ENCODE data around the gene SNAPC2. TPM values are rescaled to one million over a fixed set of nuclear protein-coding genes. Genes with fewer than 3 reads are reported as not detected.

The SNAPC2 gene
- total RNA-seq, 4 donors from 2014 or later = 29.5 to 37.7 (median 33.4) TPM

- H3K36me3 ChIP-seq = peaks cover 0 to 86% of the 10 kb centered on the region in 2 donors
Measured at GRCh38 chr19:7908742-7909461, 11.2 kb upstream of the SNAPC2 start.

GRCh38 chr19:7909471-7910067 is 10.6 kb upstream of the SNAPC2 start:
- Histone ChIP-seq H3K27ac (no peak overlapping the region), H3K27me3 (peaks cover 5% of the 10 kb centered on the region), H3K36me3 (peaks cover 0 to 87% of the 10 kb centered on the region in 2 donors), H3K4me3 (no peak overlapping the region), H3K4me1 (peaks cover 3 to 47% (median 25%) of the 10 kb centered on the region in 3 donors), H3K9me3 (no peaks in the 10 kb centered on the region)
- no CpG with 5 or more reads among the region's 21 CpGs for WGBS, 2 donors (ENCODE audit: low coverage in 1 of 2)
- no peak for ATAC-seq
- no peak for TF ChIP-seq EP300 (IDR thresholded peaks at IDR 0.05)
- TF ChIP-seq CTCF (IDR thresholded peaks at IDR 0.05) = no peak
- no peak for TF ChIP-seq POLR2AphosphoS5 (IDR thresholded peaks at IDR 0.05)
- no peak for TF ChIP-seq POLR2A (IDR thresholded peaks at IDR 0.05)

More at GRCh38 chr19:7908742-7909461, 11.2 kb upstream of the SNAPC2 start:
- Histone ChIP-seq H3K27me3 (no peaks in the 10 kb centered on the region), H3K27ac (no peak overlapping the region), H3K4me3 (no peak overlapping the region), H3K4me1 (peaks cover 4 to 51% (median 26%) of the 10 kb centered on the region in 3 donors), H3K9me3 (no peaks in the 10 kb centered on the region)
- ATAC-seq = no peak
- WGBS, 2 donors (ENCODE audit: low coverage in 1 of 2) = 90 to 92% methylated on average over 2 to 5 of the region's 19 CpGs
- no peak for TF ChIP-seq POLR2A (IDR thresholded peaks at IDR 0.05)
- TF ChIP-seq POLR2AphosphoS5 (IDR thresholded peaks at IDR 0.05) = no peak
- TF ChIP-seq CTCF (IDR thresholded peaks at IDR 0.05) = no peak
- no peak for TF ChIP-seq EP300 (IDR thresholded peaks at IDR 0.05)

GRCh38 chr19:7910321-7911161 is 9.6 kb upstream of the SNAPC2 start:
- Histone ChIP-seq H3K27ac (no peak overlapping the region), H3K4me1 (peaks cover 0 to 39% (median 15%) of the 10 kb centered on the region in 3 donors), H3K36me3 (peaks cover 0 to 83% of the 10 kb centered on the region in 2 donors), H3K4me3 (no peak overlapping the region), H3K27me3 (peaks cover 15% of the 10 kb centered on the region), H3K9me3 (no peaks in the 10 kb centered on the region)
- no peak for ATAC-seq
- no peak for TF ChIP-seq POLR2AphosphoS5 (IDR thresholded peaks at IDR 0.05)
- TF ChIP-seq EP300 (IDR thresholded peaks at IDR 0.05) = no peak
- no peak for TF ChIP-seq CTCF (IDR thresholded peaks at IDR 0.05)
- no peak for TF ChIP-seq POLR2A (IDR thresholded peaks at IDR 0.05)
- 90% methylated on average over 11 of the region's 54 CpGs; no CpG with 5 or more reads in 1 of the 2 donors for WGBS, 2 donors (ENCODE audit: low coverage in 1 of 2)

GRCh38 chr19:7911508-7912143 is 8.5 kb upstream of the SNAPC2 start:
- Histone ChIP-seq H3K4me3 (no peak overlapping the region), H3K9me3 (no peaks in the 10 kb centered on the region), H3K27me3 (peaks cover 26% of the 10 kb centered on the region), H3K27ac (no peak overlapping the region), H3K4me1 (peaks cover 0 to 39% (median 15%) of the 10 kb centered on the region in 3 donors), H3K36me3 (peaks cover 0 to 72% of the 10 kb centered on the region in 2 donors)
- no peak for ATAC-seq
- 92 to 93% methylated on average over 2 of the region's 18 CpGs for WGBS, 2 donors (ENCODE audit: low coverage in 1 of 2)
- TF ChIP-seq POLR2AphosphoS5 (IDR thresholded peaks at IDR 0.05) (no peak), EP300 (IDR thresholded peaks at IDR 0.05) (no peak), POLR2A (IDR thresholded peaks at IDR 0.05) (no peak), CTCF (IDR thresholded peaks at IDR 0.05) (no peak)

Measured in gastroesophageal sphincter (tissue), 4 donors.